Measurements from ENCODE around the gene ST6GALNAC3.

The ST6GALNAC3 gene

DNA sequence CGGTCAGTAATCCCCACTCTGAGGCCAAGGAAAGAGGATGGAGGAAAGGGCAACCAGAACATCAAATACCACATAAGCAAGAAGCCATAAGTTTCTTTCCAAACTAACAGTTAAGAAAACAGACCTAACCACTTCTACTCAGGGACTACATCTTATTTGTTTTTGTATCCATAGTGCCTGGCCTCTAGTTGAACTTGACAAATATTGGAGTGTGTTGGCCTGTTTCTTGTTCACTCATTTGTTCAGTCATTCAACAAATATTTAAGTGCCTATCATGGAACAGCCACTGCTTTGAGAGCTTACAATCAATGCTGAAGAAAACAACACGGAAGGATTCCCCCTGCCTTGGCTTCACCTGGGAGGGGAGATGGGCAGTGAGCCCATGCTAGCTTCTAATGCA lies 69.7 kb downstream of the ST6GALNAC3 start:
- no peak for DNase-seq (ENCODE audit: low read depth)

DNA sequence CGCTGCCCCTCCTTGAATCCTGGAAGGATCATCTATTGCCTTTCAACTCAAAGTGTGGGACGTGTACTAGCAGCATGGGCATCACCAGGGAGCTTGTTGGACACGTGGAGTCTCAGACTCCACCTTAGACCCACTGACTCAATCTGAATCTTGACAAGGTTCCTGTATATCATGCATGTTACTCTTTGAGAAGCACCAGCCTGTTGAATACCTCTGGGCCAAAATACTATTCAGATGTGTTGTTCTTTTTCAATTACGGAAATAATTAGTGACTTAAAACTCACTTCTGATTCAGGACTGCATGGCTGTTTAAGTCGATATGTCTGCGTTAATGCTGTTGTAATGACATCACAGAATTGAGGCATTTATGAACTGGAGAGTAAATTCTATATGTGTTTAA lies 70.8 kb downstream of the ST6GALNAC3 start:
- no peak for DNase-seq (ENCODE audit: low read depth)

DNA sequence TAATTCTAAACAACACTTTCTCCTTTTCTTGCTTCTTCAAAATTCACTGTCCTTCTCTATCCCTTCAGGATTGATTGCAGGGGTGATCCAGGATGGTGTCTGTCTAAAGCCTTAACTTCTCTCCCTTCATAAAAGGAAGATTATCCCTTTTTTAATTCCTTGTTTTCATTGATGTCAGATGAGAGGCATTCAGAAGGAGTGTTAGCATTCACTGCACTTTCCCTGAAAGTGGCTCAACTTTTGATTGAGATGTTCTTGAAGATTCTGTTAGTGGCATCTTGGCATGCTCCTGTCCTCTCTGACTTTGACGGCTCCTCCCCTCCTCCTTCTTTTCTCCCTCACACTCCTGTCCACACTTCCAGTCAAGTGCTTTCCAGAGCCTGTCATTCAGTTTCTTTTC lies 71.6 kb downstream of the ST6GALNAC3 start:
- DNase-seq (ENCODE audit: low read depth), result no peak

DNA sequence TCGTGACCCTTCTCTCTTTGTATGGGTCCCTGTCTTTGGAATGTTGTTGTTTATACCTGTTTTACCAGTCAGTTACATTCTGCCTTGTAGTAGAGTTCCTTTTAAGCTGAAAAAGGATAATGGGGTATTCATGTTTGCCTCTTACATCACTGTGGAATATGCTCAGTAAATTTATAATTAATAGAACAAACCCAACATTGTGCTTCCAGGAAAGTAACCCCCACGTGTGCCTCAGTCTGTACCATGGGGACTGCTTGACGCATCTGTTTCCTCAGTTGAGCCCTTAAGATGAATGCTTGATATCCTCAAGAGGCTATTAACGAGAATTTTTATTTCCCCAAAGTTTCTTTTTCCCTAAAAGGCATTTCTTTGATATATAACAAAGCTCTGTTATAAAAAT lies 73.4 kb downstream of the ST6GALNAC3 start:
- no peak for DNase-seq (ENCODE audit: low read depth)

DNA sequence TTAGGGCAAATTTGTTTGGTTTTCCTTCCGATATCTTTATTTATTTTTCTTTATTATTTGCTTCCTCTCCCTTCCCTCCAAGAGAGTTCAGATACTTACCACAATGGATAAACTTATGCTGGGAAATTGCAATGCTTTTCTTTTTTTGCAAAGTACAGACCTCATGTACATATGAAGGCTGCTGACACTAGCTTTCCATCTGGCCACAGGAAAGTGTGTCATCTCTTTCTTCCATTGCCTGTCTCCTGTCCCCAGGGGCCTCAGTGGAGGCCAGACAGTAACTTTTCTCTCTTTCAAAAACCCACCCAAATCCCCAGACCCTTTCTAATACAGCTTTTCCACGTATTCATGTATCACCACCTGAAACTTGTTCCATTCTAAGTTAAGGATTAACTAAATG lies 73.9 kb downstream of the ST6GALNAC3 start:
- DNase-seq (ENCODE audit: low read depth), result no peak

DNA sequence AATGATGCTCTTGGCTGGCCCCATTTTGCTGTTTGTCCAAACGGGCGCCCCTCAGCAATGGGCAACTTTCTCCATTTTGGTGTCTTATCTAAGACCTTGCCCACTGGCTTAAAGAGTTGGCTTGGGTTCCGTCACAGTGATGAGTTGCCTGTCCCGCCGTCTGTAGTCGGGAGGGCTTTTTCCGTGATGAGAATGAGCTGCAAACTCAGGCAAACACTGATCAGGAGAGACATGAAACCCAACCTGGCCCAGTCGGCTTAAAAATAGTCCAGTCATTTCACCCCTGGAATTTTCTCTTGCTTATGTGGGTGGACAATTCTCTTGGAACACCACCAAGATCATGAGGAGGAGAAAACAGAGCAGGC lies 79.3 kb downstream of the ST6GALNAC3 start:
- DNase-seq (ENCODE audit: low read depth), result no peak

DNA sequence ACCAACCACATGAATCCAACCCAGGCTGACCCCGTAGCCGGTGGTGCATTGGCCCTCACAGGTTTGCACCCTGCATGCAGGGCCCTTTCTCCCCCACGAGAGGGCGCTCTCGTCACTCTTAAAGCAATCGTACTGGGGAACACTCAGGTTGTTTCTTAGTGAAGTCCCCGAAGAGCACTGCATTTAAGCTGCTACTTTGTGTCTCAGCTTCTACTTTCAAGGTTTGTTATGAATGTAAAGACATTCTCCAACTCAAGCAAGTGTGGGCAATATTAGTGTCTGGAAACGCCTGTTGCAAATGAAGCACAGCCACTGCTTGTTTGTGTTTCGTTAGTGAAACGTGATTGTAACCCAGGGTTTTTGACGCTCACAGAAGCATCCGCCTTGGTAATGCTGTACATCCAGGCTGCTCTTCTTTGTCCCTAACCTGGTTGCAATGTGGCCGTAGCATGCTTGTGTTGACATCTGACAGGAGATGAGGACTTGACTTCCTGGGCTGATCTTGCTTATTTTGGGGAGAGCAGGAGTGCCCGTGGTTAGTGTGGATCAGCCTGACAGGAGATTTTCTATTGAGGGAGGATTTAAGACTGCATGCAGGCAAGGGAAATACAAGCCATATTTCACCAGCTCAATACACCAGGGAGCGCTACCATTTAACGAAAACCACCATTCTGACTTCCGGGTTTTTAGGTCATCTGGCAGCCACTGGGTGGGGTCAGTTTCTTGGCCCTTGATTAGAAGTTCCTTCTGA lies 79.8 kb downstream of the ST6GALNAC3 start:
- peak; percentile 62 for DNase-seq (ENCODE audit: low read depth)

DNA sequence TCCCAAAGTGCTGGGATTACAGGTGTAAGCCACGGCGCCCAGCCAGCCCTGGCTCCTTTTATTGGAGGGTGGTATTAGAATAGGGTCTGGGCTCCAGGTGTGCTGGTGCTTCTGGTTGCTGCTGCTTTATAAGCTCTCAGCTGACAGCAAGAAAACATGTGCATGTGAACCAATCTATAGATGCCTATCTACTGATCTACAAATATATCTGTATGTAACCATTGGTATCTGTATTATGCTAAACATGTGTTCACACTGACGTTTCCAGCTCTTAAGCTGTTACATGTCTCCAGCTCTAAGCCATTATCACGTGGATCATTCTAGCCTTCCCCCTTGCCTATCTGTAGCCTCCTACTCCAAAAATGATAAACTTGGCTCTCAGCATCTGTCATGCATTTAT lies 82.4 kb downstream of the ST6GALNAC3 start:
- DNase-seq (ENCODE audit: low read depth), result no peak

DNA sequence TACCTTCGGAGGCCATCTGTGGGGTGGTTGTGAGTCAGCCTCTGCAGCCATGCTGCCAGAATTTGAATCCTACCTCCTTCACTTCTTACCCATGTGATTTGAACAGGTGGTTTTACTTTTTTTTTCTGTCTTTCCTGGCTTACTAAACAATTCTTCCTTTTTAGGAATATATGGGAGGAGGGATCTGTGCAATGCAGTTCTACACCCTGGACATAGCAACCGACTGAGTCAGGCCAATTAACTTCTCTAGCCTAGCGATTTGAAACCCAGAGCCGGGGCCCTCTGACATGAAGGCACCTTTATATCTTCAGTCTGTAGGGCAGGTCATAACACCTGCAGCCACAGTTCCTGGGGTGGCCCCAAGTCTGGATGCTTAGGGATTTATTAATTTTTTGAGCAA lies 83.6 kb downstream of the ST6GALNAC3 start:
- DNase-seq (ENCODE audit: low read depth), result peak; percentile 9

DNA sequence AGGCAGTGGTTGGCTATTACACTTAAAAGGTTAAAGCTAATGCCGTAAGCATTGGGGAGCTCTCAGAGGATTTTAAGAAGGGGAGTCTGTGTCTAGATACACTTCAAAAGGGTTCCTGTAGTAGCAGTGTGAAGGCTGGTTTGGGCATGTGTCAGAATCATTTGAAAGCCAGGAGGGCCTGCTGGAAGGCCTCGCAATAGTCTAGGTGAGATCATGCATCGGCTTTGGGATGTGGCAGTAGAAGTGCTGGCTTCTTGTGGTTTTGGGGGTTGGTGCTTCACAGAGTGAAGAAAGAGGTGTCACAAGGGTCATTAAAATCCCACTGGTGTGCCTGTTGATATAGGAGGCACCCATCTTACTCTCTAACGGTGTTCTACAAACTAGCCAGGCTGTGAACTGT lies 85.7 kb downstream of the ST6GALNAC3 start:
- no peak for DNase-seq (ENCODE audit: low read depth)

DNA sequence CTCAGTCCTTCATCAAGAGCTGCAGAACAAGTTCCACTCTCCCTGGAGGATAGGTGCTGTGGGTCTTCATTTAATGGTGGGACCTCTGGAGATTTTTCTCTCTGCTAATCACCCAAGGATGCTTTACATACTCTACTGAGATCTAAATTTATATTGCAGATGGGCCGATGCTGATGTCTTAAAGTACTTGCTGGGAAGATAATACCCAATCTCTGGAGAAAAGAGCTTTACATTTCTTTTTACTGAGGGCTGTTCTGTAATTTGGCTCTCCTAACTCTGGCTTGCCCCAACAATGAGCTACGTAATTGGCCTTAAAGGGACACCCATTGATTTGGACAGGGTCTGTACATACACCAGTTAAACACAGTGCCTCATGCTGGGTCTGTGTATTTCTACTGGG lies 86.9 kb downstream of the ST6GALNAC3 start:
- no peak for DNase-seq (ENCODE audit: low read depth)

DNA sequence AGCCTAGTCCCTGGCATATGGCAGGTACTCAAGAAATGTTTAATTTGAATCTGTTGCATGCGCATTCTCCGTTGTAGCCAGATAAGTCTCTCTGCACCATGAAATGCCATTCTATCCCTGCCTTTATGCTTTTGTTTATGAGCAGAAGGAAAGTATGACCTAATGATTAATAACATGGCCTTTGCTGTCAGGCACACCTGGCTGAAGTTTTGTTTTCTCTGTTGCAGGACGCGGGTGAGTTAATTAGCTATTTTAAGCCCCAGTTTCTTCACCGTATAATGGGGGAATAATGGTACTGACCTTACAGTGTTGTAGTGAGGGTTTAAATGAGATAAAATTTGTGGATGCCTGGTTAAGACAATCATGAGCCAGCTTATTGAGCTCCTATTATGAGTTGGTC lies 87.7 kb downstream of the ST6GALNAC3 start:
- DNase-seq (ENCODE audit: low read depth), result no peak

DNA sequence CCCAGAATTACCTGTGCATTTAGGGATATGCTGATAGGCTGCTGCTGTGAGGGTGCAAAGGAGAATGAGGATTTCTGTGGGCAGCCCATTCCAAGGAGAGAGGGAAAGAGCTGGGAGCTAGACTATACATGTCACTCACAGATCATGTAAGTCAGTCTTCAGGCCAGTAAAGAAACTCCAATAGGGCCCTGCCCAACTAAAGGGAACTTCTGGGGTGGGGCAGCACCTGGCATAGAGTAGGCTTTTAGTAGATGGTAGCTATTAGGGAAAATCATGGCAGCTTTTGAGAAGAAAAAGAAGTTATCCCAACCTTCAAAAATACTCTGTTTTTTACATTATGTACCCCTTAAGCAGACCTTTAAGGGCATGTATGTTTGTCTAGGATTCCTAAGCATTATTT lies 89.6 kb downstream of the ST6GALNAC3 start:
- DNase-seq (ENCODE audit: low read depth), result no peak

DNA sequence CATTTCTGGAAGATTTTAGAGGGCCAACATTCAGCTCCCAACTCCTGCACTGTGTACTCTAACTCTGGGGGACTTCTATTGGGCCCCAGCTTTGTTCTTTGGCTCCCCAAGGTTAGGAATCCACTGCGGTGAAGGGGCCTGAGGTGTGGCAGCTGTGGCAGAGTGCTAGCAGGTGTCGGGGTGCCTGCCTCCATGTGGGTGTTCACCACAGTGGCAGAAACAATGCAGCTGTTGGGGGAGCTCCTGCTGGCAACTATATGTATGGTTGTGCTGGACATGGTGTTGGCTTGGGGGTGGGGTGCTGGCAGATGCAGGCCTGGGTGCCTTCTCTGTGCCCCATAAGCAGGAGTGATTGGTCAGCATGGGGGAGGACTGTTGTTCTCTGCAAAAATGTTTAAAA lies 95.5 kb downstream of the ST6GALNAC3 start:
- no peak for DNase-seq (ENCODE audit: low read depth)

DNA sequence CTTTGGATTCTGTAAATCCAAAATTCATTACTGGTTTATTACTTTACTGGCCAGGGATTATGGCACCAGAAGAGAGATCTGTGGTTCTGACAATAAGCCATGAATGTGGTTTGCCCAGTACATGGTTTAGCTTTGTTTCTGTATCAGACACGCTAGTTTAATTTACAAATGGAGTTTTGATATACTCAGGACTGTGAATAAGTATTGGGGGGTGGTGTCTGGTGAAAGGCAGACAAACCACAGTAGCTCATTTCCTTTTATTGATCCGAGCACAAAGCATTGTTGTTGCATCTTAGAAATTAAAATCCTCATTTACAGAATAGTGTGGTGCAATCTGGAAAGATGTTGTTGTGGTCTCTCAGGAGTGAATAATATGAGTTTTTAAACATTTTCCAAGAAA lies 96.0 kb downstream of the ST6GALNAC3 start:
- DNase-seq (ENCODE audit: low read depth), result no peak

DNA sequence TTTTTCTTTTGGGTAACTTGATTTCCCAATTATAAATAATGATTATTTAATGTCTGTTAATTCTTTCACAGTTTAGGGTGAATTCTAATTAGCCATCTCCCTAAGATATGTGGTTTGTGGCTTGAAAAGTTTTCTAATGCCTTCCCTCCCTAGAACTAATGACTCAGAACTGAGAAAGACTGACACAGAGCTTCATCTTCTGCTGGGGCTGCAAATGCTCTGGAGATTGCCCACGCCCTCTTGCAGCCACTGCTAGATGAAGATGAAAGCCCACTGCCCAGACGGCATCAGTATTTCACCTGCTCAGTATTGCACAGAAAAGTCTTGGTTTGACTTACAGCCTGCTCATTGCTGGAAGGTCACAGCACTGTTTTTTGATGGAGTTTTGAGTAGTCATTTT lies 101.5 kb downstream of the ST6GALNAC3 start:
- no peak for DNase-seq (ENCODE audit: low read depth)

DNA sequence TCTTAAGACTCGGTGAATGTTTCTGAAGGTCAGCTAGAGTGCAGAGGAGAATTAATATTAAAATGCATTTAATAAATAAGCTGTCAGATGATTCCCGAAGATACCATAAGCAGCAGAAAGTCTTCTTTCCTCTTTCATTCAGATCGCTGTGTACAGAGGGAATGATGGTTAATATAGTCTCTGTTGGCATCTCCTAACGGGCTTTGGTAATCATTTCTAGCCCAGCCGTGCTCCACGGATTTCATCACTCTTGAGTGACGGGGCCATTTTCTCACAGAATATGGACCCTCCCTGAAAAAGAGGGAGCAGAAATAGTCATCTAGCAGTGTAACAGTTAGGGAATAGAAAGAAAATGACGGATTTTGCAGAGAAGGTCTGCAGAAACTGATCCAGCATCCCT lies 103.1 kb downstream of the ST6GALNAC3 start:
- DNase-seq (ENCODE audit: low read depth), result no peak

DNA sequence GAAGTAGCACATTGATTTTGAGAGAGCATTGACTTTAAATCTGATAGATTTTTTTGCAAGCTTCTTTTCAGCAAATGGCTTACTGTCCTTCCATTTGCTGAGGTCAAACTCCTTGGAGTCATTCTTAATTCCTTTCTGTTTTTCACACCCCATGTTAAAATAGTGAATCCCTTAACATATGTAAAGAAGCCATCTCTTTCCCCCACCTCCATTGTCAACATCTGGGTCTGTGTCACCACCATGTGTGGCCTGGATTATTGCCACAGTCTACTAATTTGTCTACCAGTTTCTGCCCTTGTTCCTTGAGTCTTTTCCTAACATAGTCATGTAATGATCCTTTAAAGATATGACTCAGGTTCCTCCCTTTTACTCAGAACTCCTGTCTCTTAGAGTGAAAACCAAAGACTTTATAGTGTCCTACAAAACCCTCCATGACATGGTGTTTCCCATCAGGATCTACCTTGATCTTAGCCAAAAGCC lies 104.7 kb downstream of the ST6GALNAC3 start:
- no peak for DNase-seq (ENCODE audit: low read depth)

DNA sequence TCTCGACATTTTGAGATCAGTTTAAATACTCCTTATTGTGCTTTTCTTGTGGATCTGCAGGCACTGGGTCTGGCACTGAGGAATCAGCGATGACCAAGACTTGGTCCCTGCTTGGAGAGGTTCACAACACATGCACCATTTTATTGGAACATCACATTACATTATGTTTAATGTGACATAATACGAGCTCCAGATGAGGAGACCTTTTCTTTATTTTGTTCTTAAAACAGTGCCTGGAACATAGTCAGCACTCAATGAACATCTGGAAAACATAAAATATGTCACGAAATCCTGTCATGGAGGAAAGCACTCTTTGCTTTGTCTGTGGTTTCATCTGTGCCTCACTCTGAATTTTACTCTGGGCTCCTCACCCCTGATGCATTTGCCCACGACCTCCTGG lies 110.7 kb downstream of the ST6GALNAC3 start:
- DNase-seq (ENCODE audit: low read depth), result no peak

DNA sequence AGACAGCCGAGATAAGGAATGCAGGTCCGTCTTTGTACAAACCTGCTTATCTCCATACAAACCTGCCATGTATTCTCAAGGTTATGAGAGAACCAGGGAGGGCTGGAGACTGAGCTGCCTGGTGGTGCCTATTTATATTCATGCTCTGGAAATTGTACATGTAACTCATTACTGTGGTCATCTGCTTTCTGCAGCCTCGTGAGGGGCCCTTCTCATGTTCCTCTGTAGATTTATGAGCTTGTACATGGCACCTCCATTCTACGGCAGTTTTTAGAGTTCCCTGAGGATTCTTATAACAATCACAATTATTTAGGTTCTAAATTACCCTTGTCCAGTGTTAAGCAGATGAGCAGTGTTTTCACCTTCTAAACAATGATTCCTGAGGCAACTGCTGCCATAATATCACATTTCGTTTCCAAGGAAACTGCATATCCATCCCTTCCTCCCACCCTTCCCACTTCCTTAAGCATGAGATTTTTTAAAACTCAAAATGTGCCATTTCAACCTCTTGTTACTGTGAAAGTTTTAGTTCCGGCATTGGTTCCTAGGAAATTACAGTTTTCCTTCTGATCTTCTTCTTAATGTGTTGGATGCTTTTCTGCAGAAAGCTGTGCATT lies 112.1 kb downstream of the ST6GALNAC3 start:
- no peak for DNase-seq (ENCODE audit: low read depth)

DNA sequence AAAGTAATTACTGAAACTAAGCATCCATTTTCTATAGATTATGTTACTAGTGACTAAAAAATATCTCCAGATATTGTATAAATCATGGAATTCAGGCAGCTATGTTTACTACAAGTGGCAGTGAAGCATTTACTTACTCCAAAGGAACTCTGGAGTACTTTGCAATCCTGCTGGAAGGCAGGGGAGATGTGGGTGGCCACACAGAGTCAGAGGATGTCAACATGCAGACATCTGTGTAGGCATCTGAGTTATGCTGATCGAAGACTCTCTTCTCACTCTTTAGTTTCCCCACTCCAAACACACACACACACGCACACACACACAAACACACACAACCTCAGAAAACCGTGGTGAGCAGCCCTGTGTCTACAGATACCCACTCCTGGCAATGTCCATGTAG lies 112.9 kb downstream of the ST6GALNAC3 start:
- DNase-seq (ENCODE audit: low read depth), result no peak

DNA sequence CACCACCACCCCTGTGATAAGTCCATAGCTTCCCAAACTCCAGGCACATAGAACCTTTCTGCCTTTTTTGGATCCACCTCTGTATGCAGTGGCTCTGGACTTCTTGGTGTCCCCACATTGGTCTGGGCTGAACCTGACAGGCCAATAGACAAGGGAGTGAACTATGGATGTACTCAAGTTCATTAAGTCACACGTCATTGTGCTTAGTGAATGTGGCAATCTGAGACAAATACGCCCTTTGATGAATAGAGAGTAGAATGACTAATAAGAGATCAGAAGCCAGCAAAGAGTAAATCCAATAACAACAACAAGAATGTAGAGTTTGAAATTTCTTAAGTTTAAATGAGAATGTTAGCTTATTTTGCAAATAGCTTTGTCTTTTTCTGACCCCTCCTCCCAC lies 114.8 kb downstream of the ST6GALNAC3 start:
- no peak for DNase-seq (ENCODE audit: low read depth)

DNA sequence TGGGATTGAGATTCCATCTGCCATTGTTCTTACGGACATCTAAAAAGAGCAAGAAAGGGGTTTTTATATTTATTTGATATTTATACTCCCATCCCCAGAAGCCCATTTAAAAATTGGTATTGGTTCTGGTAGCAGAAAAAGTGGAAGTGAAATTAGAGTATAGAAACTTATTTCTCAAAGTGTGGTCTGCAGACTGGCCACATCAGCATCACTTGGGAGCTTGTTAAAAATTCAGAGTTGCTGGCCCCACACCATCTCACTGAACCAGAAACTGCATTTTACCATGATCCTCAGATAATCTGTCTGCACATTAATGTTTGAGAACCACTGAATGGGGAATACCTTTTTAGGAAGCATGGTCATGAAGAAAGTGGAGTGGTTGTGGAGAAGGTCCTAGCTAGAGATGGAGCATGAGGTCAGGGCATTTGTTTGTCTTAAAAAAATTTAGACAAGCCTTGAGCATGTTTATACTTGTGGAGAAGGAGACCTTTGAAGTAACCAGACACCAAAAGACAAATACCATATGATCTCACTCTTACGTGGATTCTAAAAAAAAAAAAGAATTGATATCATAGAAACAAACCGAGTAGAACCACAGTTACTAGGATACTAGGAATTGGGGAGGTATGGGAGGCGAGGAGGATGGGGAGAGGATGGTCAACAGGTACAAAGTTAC lies 116.3 kb downstream of the ST6GALNAC3 start:
- DNase-seq (ENCODE audit: low read depth), result no peak
